CD4-positive, CD25-positive, alpha-beta regulatory T cell (primary cell): Measurements from ENCODE around the gene ACSBG1. TPM values are rescaled to one million over a fixed set of nuclear protein-coding genes. Genes with fewer than 3 reads are reported as not detected.

ENCODE experiments used
- ATAC-seq, 2 donors: fragments of 150-1000 bp; cut with Tn5 transposase; one replicate each; pipeline ENCODE4 v1.10.0; 2021; ENCODE audit warnings: low read depth in 2 of 2, moderate number of reproducible peaks in 2 of 2, moderate library complexity in 1 of 2
- DNase-seq, 3 donors: peaks; one replicate each; pipeline versions ENCODE4 v3.0.0 to v3.0.0-alpha.2; 2012 to 2022; ENCODE audit warnings: mixed read lengths in 1 of 3
- H3K27ac ChIP-seq: one replicate; pipeline ENCODE4 v1.7.0; 2013; ENCODE audit warnings: mild to moderate bottlenecking, low read length; ENCODE audit not compliant: insufficient read depth, poor library complexity, severe bottlenecking
- H3K27me3 ChIP-seq: one replicate; pipeline ENCODE4 v1.7.0; 2013; ENCODE audit warnings: low read length; ENCODE audit not compliant: control insufficient read depth, insufficient read depth
- H3K36me3 ChIP-seq: one replicate; pipeline ENCODE4 v1.7.0; 2013; ENCODE audit warnings: mild to moderate bottlenecking, low read length, moderate library complexity; ENCODE audit not compliant: control insufficient read depth, insufficient read depth
- H3K4me1 ChIP-seq: 2 replicates; pipeline ENCODE4 v1.7.0; 2013; ENCODE audit warnings: mild to moderate bottlenecking, low read length; ENCODE audit not compliant: insufficient read depth, control insufficient read depth, poor library complexity, severe bottlenecking
- H3K4me3 ChIP-seq: one replicate; pipeline ENCODE4 v1.7.0; 2013; ENCODE audit warnings: low read depth, mild to moderate bottlenecking, low read length, moderate library complexity
- H3K9me3 ChIP-seq, 2 experiments: 1 replicate in 1 of 2; 2 replicates in 1 of 2; pipeline ENCODE4 v1.7.0; 2013; ENCODE audit warnings: low read length in 2 of 2, mild to moderate bottlenecking in 1 of 2, moderate library complexity in 1 of 2; ENCODE audit not compliant: control insufficient read depth in 2 of 2
- H3K27ac Mint-ChIP-seq, 3 donors: one replicate each; pipeline ENCODE4 v1.8.0; 2020 to 2022; ENCODE audit warnings: mild to moderate bottlenecking in 3 of 3, mixed read lengths in 3 of 3, moderate library complexity in 2 of 3
- H3K27me3 Mint-ChIP-seq: one replicate; pipeline ENCODE4 v1.8.0; 2022; ENCODE audit warnings: mild to moderate bottlenecking, mixed read lengths
- H3K36me3 Mint-ChIP-seq: one replicate; pipeline ENCODE4 v1.8.0; 2020; ENCODE audit warnings: mixed read lengths
- H3K4me1 Mint-ChIP-seq, 4 donors: one replicate each; pipeline ENCODE4 v1.8.0; 2020 to 2022; ENCODE audit warnings: mixed read lengths in 4 of 4, mild to moderate bottlenecking in 1 of 4
- H3K4me3 Mint-ChIP-seq, 4 donors: one replicate each; pipeline ENCODE4 v1.8.0; 2020 to 2022; ENCODE audit warnings: mild to moderate bottlenecking in 4 of 4, mixed read lengths in 4 of 4, moderate library complexity in 3 of 4
- H3K9me3 Mint-ChIP-seq, 7 donors: one replicate each; pipeline ENCODE4 v1.8.0; 2020 to 2022; ENCODE audit warnings: mixed read lengths in 7 of 7, mild to moderate bottlenecking in 3 of 7, moderate library complexity in 2 of 7
- polyA plus RNA-seq, 4 donors: library from polyadenylated mRNA; unstranded; fragments of 300-500 nt; fragmentation: Illumina TruSeq; gene quantifications; one replicate each; pipeline ENCODE4 v1.2.3, GENCODE V29; 2021
- total RNA-seq: library from RNA; stranded (reverse); gene quantifications from one replicate; pipeline ENCODE4 v1.2.3, GENCODE V29; 2022

Gene ACSBG1
- total and polyA plus RNA-seq, 5 donors from 2014 or later, result 0.06 to 0.25 TPM; not detected in 3

DNA sequence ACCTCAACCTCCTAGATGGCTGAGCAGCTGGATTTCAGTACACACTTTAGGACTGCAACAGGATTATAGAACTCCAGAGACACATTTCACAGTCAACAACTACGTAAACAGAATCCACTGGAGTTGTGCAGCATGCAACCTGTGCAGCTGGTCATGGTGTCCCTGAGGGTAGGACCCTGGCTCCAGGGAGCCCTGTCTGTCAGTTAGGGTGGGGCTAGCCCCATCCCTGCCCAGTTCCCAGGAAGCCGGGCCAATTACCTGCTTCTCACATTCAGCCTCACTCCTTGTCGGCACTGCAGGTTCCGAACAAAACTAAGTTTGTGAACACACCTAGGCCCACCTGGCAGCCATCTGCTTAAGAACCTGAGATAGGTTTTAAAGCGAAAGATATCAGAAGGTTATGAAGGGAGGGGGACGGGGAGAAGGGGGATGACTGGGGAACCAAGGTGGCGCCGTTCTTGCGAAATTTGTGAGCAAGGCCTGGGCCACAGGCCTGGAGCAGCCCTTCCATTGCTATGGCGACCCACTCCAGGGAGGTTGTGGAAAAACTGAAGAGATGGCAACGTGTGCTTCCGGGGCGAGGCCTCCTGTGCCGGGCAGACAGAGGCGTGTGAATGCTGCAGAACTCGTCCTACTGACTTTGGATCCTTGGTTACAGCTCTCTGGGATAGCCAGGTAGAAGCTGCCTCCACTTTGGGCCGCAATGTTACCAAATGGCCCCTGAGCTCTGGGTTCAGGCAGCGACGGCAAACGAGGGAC, 25.3 kb downstream of the ACSBG1 start:
- Histone ChIP-seq H3K9me3 (no peaks in the 10 kb centered on the region), H3K4me3 (no peak overlapping the region), H3K36me3 (no peaks in the 10 kb centered on the region), H3K27ac (no peak overlapping the region), H3K4me1 (no peaks in the 10 kb centered on the region), H3K27me3 (no peaks in the 10 kb centered on the region)
- no peaks in the 10 kb centered on the region for H3K4me1 Mint-ChIP-seq
- H3K4me3 Mint-ChIP-seq, result no peak overlapping the region
- H3K27me3 Mint-ChIP-seq, result peaks cover 6% of the 10 kb centered on the region
- peaks cover 0 to 1% (median 0%) of the 10 kb centered on the region in 7 donors for H3K9me3 Mint-ChIP-seq
- DNase-seq (no peak), ATAC-seq (no peak)
- peak overlapping the region in 1 of 3 donors; percentile 48 for H3K27ac Mint-ChIP-seq
- no peaks in the 10 kb centered on the region for H3K36me3 Mint-ChIP-seq

DNA sequence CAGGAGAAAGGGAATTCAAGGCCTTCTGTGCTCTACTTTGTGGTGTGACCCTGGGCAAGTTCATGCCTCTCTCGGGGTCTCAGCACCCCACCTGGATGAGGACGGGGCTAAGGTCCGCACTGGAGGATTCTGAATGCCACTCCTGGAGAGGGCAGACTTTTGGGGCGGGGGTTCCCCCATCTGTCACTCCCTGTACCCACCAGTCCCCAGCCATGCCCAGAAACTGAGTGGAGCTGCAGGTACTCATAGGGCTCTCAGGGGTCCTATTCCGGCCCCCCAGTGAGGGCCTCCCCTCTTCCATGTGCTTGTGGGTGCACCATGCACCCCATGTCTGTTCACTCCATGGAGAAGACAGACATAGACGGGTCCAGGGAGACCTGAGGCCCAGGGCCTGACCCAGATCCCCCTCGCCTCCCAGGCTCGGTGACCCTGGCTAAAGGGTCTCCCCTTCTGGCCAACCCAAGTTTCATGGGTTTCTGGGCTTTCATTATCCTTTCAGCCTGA, 26.0 kb downstream of the ACSBG1 start:
- DNase-seq (no peak), ATAC-seq (no peak)
- no peaks in the 10 kb centered on the region for H3K9me3 ChIP-seq
- H3K27me3 Mint-ChIP-seq, result peaks cover 6% of the 10 kb centered on the region
- H3K4me3 ChIP-seq, result no peak overlapping the region
- H3K27me3 ChIP-seq, result no peaks in the 10 kb centered on the region
- H3K4me1 ChIP-seq, result no peaks in the 10 kb centered on the region
- H3K4me1 Mint-ChIP-seq, result no peaks in the 10 kb centered on the region
- no peaks in the 10 kb centered on the region for H3K36me3 Mint-ChIP-seq
- no peak overlapping the region for H3K27ac ChIP-seq
- H3K9me3 Mint-ChIP-seq, result peaks cover 0 to 1% (median 0%) of the 10 kb centered on the region in 7 donors
- H3K4me3 Mint-ChIP-seq, result no peak overlapping the region
- no peaks in the 10 kb centered on the region for H3K36me3 ChIP-seq
- H3K27ac Mint-ChIP-seq, result no peak overlapping the region

DNA sequence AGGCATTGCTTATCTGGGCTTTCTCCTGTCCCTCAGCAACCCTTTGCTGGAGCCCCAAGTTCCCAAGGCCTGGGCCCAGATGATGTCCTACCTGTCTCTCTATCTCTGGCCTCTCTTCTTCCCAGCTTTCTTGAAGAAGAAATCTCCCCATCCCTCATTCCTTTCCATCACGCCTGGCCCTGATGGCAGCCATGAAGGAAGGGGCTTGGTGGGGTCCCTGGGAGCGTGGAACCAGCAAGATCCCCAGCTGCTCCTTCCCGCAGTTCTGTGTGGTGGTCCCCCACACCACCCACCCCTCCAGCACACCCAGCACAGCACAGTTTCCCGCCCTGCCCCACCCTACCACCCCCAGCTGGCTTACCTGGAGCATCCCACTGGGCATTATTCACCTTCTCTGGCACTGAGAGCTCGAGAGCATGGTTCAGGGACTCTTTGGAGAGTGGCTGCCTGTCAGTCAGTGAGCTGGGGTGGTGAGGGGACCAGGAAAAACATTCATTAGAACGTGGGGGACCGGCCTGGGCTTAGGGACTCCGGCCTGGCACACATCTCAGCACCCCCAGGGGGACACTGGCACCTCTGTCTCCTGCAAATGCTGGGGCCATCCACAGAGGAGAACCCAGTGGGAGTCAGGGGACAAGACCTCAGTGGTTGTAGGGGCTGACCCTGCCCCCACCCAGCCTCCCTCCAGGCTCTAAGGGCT, 26.6 kb downstream of the ACSBG1 start:
- Mint-ChIP-seq H3K27me3 (peaks cover 4% of the 10 kb centered on the region), H3K4me3 (no peak overlapping the region), H3K4me1 (no peaks in the 10 kb centered on the region), H3K27ac (no peak overlapping the region), H3K9me3 (peaks cover 0 to 1% (median 0%) of the 10 kb centered on the region in 7 donors), H3K36me3 (no peaks in the 10 kb centered on the region)
- H3K36me3 ChIP-seq, result no peaks in the 10 kb centered on the region
- H3K4me1 ChIP-seq, result no peaks in the 10 kb centered on the region
- DNase-seq (no peak), ATAC-seq (no peak)
- H3K9me3 ChIP-seq, result no peaks in the 10 kb centered on the region
- no peaks in the 10 kb centered on the region for H3K27me3 ChIP-seq
- no peak overlapping the region for H3K27ac ChIP-seq
- no peak overlapping the region for H3K4me3 ChIP-seq

DNA sequence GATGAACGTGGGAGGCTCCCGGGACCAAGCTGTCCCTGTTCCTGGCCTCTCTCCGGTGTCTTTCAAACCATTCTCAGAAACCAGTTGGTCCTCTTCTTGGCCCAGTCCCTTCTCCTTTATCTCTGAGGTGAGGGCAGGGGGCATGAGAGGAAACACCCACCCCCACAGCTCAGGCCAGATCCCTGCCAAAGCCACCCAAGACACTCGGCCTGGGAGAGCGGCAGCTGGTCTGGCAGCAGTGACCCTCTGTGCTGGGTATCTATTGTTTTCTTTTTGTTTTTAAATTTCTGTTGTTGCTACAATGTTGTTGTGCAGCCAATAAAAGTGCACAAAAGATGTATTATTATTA, 27.3 kb downstream of the ACSBG1 start:
- Histone ChIP-seq H3K27ac (no peak overlapping the region), H3K4me1 (no peaks in the 10 kb centered on the region), H3K9me3 (no peaks in the 10 kb centered on the region), H3K27me3 (no peaks in the 10 kb centered on the region), H3K36me3 (no peaks in the 10 kb centered on the region), H3K4me3 (no peak overlapping the region)
- no peak for DNase-seq
- Mint-ChIP-seq H3K36me3 (no peaks in the 10 kb centered on the region), H3K4me1 (no peaks in the 10 kb centered on the region), H3K27ac (no peak overlapping the region), H3K4me3 (no peak overlapping the region), H3K9me3 (peaks cover 0 to 1% (median 0%) of the 10 kb centered on the region in 7 donors), H3K27me3 (no peaks in the 10 kb centered on the region)
- ATAC-seq, result no peak

DNA sequence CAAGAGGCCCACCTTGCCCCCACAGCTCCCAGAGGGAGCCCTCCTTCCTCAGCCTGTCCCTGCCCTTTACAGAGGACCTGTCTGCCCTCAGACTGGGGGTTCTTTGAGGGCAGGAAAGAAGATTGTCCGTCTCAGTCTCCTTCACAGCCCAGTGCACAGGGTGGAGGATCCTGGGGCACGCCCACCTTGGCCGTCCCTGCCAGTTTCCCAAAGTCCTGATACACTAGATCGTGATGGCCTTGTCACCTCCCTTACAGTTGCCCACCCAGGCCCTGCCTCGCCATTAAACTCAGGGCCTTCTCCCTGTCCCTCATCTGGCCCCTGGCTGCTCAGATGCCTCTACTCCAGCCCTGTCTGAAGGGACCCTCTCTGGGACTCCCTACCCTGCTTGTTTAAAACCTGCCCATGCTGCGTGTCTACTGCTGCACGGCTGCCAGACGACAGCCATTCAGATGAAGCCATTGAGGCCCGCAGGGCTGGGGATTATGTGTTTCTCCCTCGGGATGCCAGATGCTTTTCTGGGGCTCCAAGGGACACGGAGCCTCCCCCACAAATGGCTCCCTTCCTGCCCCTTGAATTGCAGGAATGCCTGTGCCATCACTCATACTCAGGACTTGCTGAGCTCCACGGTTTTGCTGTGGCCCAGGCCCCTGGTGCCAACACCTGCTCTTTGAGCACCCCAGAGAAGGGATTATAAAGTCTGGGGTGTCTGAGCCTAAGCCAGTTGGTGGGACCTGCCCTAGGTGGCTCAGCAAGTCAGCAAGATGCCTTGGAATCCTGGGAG, 27.8 kb downstream of the ACSBG1 start:
- no peaks in the 10 kb centered on the region for H3K27me3 ChIP-seq
- no peak for DNase-seq
- no peaks in the 10 kb centered on the region for H3K4me1 ChIP-seq
- no peak overlapping the region for H3K4me3 ChIP-seq
- Mint-ChIP-seq H3K27me3 (peaks cover 4% of the 10 kb centered on the region), H3K4me1 (no peaks in the 10 kb centered on the region), H3K9me3 (peaks cover 0 to 1% (median 0%) of the 10 kb centered on the region in 7 donors), H3K27ac (peak overlapping the region in 1 of 3 donors; percentile 14), H3K36me3 (no peaks in the 10 kb centered on the region), H3K4me3 (no peak overlapping the region)
- no peaks in the 10 kb centered on the region for H3K36me3 ChIP-seq
- H3K27ac ChIP-seq, result no peak overlapping the region
- no peaks in the 10 kb centered on the region for H3K9me3 ChIP-seq
- no peak for ATAC-seq

DNA sequence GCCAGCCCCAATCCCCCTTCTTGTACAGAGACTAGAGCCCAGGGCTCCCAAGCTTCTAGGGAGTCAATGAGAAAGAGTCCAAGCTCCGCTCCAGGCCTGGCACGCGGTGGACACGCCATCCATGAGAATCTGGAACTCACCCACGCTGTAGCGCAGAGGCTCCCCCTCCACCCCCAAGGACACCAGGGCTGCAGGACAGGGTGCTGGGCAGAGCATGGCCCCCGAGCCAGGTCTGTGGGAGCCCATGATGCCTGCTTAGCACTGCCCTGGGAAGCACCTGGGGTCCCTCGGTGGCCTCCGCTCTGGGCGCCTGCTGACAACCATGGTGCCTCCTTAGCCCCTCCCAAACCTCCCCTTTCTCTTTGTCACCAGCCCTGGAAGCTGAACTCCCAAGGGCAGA, 28.5 kb downstream of the ACSBG1 start:
- H3K36me3 Mint-ChIP-seq, result no peaks in the 10 kb centered on the region
- Histone ChIP-seq H3K36me3 (no peaks in the 10 kb centered on the region), H3K4me3 (no peak overlapping the region), H3K9me3 (no peaks in the 10 kb centered on the region), H3K27me3 (no peaks in the 10 kb centered on the region), H3K4me1 (no peaks in the 10 kb centered on the region), H3K27ac (no peak overlapping the region)
- H3K4me1 Mint-ChIP-seq, result no peaks in the 10 kb centered on the region
- H3K27ac Mint-ChIP-seq, result peak overlapping the region in 1 of 3 donors; percentile 14
- peaks cover 10% of the 10 kb centered on the region for H3K27me3 Mint-ChIP-seq
- H3K9me3 Mint-ChIP-seq, result peaks cover 0 to 1% (median 0%) of the 10 kb centered on the region in 7 donors
- no peak overlapping the region for H3K4me3 Mint-ChIP-seq
- DNase-seq, result no peak
- ATAC-seq, result no peak

DNA sequence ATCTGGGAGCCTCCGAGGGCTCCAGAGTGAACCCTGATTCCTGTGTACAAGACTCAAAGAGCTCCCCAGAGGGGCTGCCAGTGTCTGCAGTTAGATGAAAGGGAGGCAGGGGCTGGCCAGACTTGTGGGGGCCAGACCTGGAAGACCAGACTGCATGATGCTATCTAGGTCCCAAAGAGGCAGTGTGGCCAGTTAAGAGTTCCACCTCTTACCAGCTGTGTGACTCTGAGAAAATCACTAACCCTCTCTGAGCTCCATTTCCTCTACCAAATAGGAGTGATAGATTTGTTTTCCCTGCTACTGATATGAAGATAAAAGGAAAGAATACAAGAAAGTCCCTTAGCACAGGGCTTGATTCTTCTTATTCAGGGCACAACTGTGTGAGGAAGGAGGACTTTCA, 29.0 kb downstream of the ACSBG1 start:
- ATAC-seq (no peak), DNase-seq (no peak)
- no peaks in the 10 kb centered on the region for H3K4me1 ChIP-seq
- H3K4me3 ChIP-seq, result no peak overlapping the region
- Mint-ChIP-seq H3K4me3 (no peak overlapping the region), H3K27me3 (peaks cover 10% of the 10 kb centered on the region), H3K27ac (no peak overlapping the region), H3K4me1 (no peaks in the 10 kb centered on the region), H3K36me3 (no peaks in the 10 kb centered on the region), H3K9me3 (peaks cover 0 to 1% (median 0%) of the 10 kb centered on the region in 7 donors)
- no peaks in the 10 kb centered on the region for H3K9me3 ChIP-seq
- H3K36me3 ChIP-seq, result no peaks in the 10 kb centered on the region
- no peak overlapping the region for H3K27ac ChIP-seq
- no peaks in the 10 kb centered on the region for H3K27me3 ChIP-seq
